ENCODE data around the gene SLC29A3.
"Not testable (repeated sequence)": the region's sequence is repeated elsewhere in the genome, so short reads cannot be mapped to it uniquely, and the experiment has no call there.

The SLC29A3 gene

GRCh38 chr10:71319042-71319799 lies at the start of gene SLC29A3:
Gene SLC29A3, plus strand, starts transcription at chr10:71319259. Its CDS starts 51 bp downstream, at chr10:71319310.
- peak; percentile 84 for DNase-seq

- no peak for DNase-seq
Measured at GRCh38 chr10:71269301-71270288, 49.5 kb upstream of the SLC29A3 start.

DNA sequence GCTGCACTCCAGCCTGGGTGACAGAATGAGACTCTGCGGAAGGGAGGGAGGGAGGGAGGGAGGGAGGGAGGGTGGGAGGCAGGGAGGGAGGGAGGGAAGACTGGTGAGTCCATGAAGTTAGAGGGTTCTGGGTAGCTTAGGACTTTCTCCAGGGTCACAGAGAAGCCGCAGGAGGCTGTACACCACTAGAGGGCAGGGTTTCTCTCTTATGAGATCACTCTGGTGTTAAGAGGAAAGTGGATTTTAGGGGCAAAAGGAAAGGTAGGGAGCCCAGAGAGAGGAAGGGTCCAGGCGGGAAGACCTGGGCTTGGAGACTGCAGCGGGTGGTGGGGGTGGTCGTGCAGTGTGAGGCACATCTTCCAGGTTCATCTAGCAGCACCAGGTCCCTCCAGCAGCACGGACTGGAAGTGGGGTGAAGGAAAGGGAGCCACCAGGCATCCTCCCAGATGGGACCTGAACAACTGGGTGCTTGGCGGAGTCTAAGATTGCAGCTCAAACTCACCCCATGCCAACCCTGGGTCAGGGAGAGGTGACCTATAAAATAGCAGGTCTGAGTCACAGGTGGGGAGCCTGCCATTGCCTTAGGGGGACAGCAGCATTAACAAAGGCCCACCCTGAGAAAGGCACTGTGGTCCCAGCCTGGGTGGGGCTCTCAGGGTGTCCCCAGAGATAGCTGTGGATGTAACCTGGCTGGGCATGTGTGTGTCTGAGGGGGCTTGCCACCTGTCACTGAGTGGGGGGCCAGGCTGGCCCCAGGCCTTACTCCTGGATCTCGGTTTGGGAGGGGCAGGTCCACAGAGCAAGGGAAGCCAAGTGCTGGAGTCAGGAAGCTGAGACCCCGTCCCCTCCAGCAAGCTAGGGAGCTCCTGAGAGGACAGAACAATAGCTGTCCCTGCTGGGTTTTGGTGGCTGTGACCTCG lies 48.5 kb upstream of the SLC29A3 start:
- DNase-seq = peak in 1 of 2 donors; percentile 13

DNA sequence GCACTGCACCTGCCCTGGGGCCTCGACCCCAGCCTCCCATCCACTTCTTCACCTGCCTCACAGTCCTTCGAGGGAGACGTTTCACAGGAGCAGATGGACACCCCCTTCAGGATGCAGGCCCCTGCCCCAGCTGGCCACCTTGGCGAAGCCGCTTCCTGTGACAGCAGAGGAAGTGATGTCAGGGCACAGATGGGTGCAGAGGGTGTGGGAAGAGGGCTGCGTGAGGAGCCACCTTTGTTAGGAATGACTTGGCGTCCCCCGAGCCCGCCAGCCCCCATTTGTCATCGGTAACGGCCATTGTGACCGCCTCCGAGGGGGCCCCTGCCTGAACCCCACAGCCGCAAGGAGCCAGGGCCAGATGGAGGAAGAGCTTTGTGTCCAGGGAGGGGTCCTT lies 47.4 kb upstream of the SLC29A3 start:
- DNase-seq = no peak

DNA sequence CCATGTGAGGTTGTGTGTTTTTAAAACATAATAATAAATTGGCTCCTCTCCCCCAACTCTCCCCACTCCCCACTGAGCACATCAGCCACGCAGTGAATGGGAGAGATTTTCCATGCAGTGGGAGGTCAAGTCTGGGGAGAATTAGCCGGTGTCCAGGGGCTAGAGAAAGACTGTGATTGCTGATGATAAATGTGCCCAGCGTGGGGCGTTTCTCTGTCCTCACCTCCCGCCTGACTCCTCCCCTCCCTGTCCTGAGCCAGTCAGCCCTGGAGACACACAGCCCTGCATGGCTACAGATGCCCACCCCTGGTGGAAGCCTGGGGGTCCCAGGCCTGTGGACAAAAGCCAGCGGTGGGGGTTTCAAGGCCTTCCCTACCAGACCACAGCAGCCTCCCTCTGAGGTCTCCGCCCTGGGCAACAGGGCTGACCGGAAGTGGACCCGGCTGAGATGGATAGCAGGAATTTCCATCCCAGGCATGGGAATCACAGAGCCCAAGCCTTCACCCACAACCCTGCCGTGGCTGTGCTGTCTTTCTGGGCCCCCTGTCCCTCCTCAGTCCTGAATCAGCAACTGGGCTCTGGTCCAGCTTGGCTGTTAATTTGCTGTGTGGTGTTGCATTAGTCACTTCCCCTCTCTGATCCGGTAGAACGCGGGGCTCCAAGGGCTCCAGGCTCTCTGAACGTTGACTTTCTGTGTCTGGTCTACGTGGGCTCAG lies 46.8 kb upstream of the SLC29A3 start:
- no peak for DNase-seq

DNA sequence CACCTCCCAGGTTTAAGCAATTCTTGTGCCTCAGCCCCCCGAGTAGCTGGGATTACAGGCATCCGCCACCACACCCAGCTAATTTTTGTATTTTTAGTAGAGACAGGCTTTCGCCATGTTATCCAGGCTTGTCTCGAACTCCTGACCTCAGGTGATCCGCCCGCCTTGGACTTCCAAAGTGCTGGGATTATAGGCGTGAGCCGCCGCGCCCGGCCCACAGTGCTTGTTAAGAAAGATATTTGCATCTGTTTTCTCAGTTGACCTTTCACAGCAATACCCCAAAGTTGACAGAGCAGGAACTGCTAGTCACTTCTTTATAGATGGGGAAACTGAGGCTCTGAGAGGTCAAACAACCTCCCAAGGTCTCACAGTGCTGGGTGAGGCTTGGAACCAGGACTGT lies 46.1 kb upstream of the SLC29A3 start:
- not testable (repeated sequence) for DNase-seq

DNA sequence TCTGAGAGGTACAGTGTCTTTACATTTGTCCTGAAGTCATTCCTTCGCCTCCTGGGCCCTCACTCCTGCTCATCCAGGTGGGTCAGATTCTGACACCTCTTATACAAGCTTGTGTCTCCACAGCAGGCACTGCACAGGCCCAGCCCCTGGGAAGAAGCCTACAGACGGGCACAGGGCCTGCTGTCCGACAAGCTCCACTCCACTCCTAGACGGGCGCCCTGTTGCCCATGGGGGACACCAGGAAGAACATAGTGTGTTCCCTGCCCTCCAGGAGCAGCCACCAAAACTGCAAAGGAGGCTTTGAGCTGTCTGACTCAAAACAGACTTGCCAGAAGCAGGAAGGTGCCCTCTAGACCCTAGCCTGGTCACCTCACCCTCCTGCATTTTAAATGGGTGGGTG lies 45.6 kb upstream of the SLC29A3 start:
- no peak for DNase-seq

DNA sequence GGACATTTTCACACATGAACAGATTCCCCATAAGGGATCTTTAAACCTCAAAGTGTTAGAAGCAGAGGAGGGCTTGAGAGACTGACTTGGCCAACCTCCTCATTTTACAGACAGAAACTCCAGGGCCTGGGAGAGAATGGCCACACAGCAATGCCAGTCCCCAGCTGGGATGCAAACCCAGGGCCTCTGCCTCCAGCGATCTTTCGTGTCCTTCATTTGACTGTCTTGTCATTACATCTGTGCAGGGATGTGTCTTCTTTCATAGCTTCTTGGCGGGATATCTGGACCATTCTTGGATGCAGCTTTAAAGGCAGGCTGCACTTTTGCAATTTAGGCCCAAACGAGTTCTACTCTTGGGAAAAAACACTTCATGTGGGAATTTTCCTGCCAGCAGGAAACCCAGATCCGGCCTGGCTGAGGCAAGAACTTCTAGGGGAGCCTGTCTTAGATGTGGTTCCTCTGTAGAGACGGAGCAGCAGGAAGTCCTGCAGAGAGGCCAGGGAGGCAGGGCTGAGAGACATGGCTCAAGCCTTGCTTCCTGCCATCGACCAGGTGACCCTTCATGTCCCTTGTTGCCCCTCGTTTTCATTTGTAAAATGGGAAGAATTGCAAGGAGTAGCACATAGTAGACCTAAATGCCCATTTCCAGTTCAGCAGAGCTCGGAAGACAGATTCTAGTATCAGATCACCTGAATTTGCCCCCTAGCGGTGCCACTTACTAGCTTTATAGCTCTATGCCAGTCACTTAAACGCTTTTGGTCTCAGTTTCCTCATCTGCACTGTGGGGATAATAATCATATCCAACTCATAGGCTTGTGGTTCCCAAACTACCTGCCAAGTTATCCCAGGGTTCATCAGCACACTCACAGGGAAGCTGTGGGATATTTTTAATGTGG lies 43.9 kb upstream of the SLC29A3 start:
- no peak for DNase-seq

DNA sequence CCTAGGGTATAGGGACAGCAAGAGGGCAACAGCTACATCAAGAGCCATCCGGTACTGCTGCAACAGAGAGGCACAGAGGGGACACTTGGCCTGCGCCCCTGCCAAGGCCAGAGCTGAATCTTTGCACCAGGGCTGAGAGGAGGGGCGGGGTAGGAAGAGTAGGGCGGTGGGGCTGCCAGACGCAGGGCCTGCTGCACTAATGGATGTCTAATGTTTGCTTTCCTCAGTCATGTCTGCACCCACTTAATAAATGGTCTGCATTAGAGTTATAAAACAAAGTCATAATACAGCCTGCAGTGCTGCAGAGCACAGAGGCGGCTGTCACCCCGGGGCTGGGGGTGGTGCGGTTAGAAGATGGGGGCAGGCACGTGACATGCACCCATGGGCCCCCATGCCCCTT lies 42.2 kb upstream of the SLC29A3 start:
- DNase-seq = no peak

DNA sequence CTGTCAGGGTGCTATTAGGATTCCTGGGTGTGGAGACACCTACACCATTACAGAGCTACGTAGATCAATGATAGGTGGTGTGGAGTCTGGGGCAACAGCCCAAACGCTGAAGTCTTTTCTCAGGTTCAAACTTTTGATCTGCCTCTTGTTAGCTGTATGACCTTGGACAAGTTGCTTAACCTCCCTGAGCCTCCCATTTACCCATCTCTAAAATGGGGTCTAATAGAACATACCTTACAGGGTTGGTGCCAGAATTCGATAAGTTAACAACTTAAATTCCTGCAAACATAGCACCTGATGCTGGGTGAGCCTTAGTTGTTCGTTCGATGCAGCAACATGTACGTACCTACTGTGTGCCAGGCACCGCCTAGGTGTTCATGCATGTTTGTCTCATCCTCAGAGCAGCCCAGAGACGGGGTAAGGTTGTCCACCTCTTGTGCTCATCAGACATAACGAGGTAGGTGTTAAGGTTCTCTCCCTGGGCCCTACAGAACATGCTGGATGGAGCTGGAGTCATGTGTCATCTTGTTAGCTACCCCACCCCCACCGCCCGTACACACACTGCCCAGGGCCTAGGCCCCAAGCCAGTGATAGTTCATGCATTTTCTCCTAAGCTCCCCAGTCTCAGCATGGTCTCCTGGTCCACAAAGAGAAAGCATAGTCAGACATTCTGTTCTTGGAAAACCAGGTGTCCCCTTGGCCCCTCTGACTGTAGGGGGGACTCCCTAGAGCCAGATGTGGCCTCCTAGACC lies 41.0 kb upstream of the SLC29A3 start:
- no peak for DNase-seq

GRCh38 chr10:71278691-71279588 lies 40.1 kb upstream of the SLC29A3 start:
- no peak for DNase-seq

DNA sequence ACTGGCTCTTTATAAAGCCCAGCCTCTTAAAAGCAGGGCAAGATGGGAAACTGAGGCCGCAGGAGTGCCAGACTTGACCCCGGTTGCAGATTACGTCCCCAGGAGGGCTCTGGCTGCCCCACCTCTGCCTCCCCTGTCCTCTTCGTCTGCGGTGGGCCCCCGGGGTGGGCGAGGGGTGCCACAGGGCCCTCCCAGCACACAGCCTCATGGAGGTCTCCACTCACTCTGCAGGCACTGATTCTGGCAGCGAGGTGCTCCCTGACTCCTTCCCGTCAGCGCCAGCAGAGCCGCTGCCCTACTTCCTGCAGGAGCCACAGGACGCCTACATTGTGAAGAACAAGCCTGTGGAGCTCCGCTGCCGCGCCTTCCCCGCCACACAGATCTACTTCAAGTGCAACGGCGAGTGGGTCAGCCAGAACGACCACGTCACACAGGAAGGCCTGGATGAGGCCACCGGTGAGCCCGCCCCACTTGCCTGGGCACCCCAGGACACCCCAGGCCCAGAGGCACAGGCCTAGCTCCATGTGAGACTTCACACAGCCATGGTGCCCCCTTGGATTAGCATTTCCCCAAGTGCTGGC lies 39.4 kb upstream of the SLC29A3 start:
- DNase-seq = no peak

DNA sequence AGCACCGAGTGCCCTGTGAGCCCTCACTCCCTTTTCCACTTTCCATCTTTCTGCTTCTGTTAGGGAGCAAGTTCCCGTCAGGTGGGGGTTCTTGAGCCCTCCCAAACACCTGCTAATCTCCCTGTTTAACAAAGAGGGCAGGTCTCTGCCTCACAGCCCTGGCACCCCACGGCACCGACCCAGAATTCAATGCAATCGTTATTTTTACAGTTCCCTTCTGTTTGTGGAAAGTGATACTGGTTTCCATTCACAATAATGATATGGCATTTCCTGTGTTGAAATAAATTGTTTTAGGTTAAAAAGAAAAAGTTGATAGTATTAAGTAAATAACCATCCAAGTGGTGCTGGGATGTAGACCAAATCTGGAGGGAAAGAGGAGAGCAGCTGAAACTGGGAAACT lies 38.8 kb upstream of the SLC29A3 start:
- DNase-seq = no peak

DNA sequence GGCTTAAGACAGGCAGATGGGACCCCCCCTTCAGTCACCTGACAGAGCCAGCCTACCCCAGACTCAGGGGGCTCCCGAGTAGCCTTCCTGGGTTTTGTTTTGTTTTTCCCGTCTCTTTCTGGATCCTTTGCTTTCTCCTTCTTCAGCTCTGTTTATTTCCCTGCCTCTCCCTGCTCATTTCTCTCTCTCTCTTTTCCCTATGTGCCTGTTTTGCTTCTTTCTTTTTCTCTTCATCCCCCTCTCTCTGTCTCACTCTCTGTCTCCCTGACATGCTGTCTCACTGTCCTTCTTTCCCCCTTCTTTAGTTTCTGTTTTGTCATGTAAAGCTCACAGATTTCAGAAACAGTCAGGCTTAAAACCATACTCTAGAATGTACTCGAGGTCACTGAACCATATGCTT lies 38.2 kb upstream of the SLC29A3 start:
- no peak for DNase-seq

DNA sequence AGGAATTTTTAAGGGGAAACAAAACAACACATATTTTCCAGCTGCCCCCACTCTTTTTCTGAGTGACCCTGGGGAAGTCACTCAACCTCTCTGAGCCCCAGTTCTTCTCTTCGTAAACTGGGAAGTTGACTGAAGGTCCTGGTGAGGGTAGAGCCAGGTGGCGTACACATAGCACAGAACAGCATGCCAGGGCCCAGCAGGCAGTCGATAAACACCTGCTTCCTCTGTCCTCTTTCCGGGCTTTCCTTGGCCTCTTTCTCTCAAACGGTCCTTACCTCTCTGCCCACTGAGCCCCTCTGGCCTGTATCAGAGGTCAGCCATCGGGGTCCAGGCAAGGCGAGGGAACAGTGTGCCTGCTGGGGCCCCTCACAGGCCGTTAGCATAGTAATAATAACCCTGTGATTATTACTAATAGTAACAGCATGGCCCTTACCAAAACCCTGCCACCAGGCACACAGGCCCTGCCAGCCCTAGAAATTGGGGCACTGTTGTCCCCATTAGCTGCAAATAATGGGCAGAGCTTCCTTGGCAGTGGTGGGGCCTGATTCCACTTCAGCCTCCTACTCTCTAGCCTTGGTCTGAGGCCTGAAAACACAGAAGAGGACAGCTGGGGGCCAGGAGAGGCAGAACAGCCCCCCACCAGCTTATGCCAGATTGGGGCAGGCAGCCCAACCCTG lies 37.3 kb upstream of the SLC29A3 start:
- no peak for DNase-seq

DNA sequence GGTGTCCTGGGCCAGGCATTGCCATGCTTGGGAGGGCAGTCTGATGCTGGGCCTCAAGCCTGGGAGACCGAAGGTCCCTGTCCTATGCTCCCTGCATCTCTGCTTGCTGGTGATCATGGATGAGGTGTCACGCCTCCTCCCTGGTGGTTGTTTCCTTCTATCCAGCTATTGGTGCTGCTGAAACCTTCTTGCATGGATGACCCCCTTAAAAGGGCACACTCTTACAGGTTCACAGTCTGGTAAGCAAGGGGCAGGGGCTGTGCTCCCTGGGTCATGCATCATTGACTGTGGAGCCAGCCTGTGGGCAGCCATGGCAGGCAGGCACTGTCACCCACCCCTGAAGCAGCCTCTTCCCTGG lies 36.8 kb upstream of the SLC29A3 start:
- DNase-seq = no peak

- no peak for DNase-seq
Measured at GRCh38 chr10:71283410-71283809, 35.6 kb upstream of the SLC29A3 start.

GRCh38 chr10:71283876-71284275 lies 35.2 kb upstream of the SLC29A3 start:
- no peak for DNase-seq
